ENCODE measurements around the gene FSCN2.
"Not testable (repeated sequence)": the region's sequence is repeated elsewhere in the genome, so short reads cannot be mapped to it uniquely, and the experiment has no call there.

Gene FSCN2

DNA sequence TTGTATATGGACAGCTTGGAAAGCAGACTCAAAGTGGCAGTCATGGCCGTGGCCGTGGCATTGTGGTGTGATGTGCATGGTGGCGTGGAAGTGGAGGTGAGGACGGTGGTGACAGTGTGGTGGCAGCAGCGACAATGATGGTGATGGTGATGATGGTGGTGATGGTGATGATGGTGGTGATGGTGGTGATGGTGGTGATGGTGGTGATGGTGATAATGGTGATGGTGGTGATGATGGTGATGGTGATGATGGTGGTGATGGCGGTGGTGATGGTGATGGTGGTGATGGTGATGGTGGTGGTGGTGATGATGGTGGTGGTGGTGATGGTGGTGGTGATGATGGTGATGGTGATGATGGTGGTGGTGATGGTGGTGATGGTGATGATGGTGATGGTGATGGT, 2.8 kb downstream of the FSCN2 start:
- DNase-seq: not testable (repeated sequence)

DNA sequence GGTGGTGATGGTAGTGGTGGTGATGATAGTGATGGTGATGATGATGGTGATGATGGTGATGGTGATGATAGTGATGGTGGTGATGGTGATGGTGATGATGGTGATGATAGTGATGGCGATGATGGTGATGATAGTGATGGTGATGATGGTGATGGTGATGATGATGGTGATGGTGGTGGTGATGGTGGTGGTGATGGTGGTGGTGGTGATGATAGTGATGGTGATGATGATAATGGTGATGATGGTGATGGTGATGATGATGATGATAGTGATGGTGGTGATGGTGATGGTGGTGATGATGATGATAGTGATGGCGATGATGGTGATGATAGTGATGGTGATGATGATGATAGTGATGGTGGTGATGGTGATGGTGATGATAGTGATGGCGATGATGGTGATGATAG, 3.8 kb downstream of the FSCN2 start:
- not testable (repeated sequence) for DNase-seq

DNA sequence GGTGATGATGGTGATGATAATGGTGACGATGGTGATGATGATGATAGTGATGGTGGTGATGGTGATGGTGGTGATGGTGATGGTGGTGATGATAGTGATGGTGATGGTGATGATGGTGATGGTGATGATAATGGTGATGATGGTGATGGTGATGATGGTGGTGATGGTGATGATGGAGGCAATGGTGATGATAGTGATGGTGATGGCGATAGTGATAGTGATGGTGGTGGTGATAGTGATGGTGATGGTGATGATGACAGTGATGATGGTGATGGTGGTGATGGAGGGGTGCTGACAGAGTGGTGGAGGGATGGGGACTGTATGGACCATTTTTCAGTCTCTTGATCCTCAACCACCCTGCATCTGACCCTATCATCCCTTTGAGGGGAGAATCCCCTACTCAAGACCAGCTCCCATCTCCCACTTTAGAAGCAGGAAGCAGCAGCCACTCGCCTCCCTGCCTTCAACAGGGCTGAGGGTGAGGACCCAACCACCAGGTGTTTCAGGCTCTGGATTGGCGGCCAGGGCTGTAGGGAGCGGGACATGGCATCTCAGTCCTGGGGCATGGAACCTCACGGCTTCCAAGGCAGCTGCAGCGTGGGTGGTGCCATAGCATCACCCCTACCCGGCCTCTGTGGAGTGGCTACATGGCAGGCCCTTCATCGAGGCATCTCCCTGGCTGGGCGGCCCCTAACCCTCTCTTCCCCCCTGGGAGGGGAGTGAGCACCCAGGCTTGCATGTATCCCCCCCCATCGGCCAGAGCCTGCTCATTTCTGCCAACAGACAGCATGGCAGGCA, 4.5 kb downstream of the FSCN2 start:
- no peak for DNase-seq

DNA sequence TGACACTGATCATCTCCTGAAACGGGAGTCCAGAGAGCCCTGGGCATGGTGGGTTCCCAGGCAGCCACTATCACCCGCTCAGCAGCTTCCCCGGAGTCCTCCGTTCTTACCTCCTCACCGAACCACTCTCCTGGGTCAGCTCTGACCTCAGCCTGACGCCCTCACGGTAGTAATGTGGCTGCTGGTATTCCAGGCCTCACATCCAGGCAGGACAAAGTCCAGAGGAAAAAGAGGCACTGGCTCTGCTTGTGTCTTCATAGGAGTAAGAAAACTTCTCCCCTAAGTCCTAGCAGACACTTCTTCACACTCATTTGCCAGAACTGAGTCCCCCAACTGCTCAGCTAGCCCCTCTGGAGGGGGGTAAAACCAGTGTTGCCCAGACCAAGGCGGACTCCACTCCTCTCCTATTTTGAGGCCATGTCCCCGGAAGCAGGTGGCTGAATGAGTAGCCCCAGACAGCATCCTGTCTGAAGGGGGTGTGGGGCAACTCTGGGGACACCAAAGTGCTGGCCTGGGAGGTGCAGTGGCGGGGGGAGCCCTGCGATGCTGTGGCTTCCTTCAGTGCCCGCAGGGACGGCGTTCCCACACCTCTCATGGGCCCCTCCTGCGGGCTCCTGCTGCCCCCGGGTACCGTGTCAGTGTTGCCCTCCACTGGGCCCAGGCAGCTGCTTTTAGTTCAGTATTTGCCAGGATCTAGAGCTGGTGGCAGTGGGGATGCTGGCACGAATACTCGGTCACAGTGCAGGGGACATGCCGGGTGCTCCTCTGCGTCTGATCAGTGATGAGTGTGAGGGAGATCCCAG, 5.4 kb downstream of the FSCN2 start:
- no peak for DNase-seq

DNA sequence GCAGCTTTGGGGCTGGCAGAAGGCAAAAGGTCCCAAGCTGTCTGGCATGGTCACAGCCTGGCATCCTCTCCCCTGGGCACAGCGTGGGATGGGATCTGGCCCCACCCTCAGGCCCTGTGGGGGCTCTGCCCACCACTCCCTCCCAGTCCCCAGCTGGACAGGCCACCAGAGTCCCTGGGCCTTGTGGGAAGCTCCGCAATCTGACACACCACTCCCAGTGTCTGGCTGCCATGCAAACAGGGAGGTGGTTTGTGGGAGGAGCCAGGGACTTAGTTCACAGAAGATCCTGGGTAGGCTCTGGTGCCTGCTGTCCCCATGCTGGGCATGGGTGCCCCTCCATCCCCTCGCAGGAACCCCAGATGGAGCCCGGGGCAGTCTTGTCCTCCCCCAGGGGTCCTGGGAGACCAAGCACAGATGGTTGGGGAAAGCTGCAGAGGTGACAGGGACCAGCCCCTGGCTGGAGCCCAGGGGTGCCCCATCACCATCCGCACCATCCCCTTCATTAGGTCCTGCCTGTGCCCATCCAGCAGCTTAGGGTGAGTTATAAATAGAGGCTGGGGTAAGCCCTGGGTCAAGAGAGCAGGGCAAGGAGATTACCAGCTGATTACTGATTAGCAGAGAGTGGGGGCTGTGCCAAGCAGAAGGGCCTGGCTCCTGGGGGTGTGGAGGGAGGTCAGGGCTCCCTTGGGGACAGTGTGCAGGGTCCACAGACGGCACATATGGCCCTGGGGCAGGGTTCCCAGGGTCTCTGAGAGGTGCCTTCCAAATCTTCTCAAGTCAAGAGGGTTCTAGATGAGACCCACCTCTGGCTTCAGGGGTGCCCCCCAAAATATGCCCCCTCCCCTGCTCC, 6.2 kb downstream of the FSCN2 start:
- DNase-seq: no peak

DNA sequence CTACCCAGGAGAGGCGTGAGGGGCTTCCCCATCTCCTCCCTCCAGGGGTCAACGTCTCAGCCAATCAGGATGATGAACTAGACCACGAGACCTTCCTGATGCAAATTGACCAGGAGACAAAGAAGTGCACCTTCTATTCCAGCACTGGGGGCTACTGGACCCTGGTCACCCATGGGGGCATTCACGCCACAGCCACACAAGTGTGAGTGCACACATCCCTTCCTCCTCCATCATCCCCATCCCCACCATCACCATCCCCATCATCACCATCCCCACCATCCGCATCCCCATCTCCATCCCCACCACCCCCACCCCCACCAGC, 6.8 kb downstream of the FSCN2 start:
- no peak for DNase-seq

DNA sequence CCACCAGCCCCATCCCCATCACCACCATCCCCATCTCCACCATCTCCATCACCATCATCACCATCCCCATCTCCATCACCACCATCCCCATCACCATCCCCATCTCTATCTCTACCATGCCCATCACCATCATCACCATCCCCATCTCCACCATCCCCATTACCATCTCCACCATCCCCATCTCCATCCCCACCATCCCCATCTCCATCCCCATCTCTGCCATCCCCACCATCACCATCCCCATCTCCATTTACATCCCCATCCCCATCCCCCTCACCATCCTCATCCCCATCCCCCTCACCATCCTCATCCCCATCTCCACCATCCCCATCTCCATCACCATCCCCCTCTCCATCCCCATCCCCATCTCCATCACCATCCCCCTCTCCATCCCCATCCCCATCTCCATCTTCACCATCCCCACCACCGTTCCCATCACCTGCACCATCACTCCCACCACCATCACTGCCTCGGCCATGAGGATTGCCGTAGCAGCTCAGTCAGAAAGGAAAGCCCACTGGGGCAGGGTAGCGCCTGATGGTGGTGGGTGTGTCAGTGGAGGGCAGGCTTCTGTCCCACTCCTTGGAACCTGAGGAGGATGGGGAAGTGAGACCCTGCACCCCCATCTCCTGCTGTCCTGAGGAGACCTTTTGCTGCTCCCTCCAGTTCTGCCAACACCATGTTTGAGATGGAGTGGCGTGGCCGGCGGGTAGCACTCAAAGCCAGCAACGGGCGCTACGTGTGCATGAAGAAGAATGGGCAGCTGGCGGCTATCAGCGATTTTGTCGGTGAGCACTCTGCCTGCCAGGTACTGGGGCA, 7.5 kb downstream of the FSCN2 start:
- no peak for DNase-seq

DNA sequence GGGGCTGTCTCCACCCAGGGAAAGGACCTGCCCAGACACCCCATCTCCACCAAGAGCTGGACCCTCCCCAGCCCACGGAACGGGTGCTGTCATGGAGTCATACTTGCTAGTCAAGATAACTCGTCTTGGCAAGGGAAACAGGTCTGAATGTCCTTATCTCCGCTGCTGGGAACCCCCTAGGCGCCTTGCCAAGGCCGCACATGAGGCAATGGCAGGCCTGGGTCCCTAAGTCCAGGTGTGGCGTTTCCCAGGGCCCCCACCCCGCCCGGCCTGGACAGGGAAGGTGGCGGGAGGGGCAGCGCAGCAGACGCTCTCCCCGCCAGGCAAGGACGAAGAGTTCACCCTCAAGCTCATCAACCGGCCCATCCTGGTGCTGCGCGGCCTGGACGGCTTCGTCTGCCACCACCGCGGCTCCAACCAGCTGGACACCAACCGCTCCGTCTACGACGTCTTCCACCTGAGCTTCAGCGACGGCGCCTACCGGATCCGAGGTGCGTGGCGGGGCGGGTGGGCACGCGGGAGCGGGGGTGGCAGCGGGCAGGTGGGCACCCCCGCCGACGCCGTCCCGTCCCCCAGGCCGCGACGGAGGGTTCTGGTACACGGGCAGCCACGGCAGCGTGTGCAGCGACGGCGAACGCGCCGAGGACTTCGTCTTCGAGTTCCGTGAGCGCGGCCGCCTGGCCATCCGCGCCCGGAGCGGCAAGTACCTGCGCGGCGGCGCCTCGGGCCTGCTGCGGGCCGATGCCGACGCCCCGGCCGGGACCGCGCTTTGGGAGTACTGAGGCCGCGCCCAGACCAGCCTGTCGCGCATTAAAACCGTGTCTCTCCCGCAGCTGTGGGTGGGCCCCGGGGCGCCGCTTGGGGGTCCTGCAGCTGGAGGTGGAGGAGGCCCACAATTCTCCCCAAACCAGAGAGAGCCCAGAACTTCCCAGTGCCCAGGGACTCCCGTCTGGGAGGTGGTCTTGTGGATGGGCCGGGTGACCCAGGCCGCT, 8.4 kb downstream of the FSCN2 start:
- DNase-seq: no peak

DNA sequence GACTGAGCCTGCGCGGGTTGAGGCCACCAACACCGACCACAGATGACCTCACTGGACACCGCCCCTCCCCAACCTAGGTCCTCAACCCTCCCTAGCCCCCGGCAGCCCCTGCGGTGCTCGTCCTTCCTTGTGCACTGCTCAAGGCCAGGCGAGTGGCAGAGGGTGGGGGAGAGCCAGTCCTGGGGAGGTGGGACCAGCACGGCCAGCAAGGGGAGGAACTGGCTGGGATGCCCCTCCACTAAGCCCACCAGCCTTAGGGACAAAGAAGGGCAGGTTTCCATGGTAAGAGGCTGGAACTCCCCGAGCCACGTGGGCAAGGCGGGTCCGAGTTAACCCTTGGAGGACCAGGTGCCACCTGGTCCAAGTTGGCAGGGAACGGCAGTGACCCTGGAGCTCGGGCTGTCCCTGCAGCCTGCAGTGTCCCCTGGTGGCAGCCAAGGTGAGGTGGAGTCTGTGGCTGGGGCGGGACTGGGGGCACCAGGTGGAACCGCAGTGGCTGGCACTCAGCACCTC, 9.2 kb downstream of the FSCN2 start:
- no peak for DNase-seq

DNA sequence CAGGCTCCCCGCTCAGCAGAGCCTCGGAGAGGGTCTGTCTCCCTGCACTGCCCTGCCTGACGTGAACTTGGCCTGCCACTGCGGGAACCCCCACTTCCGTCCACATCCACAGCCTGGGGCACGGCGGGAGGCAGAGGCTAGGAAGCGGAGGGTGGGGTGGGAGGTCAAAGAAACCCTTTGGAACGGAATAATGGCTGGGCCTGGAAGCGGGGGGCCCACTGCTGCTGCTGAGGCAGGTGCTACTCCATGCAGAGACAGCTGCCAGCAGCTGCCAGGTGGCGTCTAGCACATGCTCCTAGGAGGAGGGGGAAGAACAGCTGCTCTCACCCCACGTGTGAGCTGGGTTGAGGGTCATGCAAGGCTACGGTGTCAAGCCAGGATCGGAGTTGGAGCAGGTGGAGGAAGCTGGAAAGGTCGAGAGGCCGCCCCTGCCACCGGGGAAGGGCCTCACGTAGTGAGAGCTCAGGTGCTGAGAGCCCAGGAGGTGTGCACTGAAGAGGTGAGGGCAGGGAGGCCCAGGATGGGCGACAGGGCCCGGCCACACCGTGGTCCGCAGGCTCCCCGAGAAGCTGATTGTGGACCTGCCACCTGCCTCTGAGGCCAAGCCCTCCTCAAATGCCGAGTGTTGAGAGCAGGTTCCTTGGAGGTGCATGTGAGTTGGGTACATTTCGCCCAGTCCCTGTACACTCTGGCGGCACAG, 9.8 kb downstream of the FSCN2 start:
- peak; percentile 18 for DNase-seq

DNA sequence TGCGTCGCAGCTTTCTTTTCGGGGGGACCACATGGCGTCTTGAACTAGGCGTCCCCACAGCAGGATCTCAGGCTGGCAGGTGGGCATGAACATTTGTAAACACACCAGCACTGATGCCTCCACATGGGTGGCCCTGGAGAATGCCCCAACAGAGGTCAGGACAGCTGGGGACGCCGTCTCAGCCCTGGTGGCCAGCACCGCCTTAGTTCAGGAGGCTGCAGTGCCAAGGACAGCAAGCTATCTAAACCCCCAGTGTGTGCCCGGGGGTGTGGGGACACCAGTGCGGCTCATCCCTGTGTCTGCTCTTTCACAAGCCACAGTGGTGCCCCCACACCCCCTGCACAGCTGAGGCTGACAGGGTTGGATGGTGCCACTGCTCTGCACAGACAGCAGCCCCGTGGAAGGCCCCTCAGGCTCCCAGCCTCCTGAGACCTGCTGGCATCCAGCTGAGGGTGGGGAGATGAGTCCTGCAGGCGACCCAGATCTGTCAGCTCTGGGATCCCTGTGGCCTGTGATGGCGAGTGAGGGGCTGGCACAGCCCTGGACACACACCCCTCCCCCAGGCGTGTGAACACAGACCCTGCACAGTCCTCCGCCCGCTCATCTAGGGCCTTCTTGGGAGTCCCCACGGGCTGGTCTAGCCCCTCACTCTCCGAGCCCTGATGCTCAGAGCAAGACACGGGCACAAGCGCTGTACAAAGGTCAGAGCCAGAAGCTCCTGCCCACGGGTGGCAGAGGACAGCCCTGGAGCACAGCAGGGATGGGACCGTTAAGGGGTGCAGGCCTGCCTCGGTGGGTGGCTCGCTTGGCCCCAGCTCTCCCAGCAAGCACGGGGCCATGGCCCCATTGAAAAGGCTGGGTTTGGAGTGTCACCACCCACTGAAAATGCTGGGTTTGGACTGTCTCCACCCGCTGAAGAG, 10.7 kb downstream of the FSCN2 start:
- no peak for DNase-seq

DNA sequence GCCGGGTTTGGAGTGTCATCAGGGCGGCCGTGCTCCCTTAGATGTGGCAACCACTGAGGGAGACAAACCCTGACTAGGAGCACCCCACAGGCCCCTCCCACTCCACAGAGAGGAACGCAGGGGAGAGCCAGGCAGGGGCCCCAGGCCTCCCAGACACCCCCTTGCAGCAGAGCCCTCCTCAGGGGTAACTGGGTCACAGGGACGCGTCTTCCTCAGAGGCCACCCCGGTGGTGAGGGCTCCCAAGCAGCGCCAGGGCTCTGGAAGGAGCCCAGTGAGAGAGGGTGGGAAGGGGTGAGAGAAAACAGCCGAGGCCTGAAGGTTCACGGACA, 11.4 kb downstream of the FSCN2 start:
- DNase-seq: no peak

DNA sequence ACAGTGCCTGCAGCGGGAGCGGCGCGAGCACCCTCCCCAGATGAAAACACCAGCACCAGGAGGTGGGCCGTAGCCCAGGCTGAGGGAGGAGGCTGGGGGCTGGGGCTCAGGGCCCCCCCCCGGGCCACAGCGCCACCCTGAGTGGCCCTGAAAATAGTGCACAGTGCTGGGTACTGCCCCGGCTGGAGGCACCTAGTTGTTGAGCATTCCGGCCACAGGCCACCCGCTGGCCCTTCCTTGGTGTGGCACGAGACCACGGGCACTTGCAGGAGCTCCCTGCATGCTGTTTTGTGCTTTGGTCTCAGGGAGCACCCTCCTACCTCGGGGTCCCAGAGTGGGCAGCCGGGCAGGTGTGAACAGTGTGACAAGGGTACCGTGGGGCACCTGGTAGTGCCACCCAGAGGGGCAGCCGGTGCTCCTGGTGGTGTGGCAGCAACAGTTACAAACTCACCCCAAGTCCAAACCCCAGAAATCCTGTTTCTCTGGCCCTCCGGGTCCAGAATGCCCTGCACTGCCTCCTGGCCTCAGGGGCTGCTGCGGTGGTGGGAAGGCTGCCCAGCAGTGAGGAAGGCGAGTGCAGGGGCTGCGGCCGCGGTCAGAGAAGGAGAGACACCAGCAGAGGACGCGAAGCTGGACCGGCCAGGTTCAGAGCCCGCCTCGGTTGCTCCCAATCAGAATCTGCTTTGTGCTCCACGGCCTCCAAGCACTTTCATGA, 11.9 kb downstream of the FSCN2 start:
- no peak for DNase-seq

DNA sequence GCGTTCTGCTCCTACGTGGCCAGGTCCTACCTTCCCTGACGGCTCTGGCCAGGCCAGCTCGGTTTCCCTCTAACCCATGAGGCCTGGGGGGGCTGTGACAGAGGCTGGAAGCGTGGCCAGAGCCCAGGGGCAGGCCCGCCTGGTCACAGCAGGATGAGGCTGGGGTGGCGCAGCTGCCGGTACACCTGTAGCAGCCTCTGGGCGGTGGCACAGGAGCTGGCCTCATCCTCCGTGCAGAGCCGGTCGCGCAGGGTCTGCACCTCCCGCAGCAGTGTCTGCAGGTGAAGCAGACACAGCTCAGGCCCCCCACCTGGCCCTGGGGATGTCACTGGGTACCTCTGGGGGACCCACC, 12.5 kb downstream of the FSCN2 start:
- DNase-seq: no peak

DNA sequence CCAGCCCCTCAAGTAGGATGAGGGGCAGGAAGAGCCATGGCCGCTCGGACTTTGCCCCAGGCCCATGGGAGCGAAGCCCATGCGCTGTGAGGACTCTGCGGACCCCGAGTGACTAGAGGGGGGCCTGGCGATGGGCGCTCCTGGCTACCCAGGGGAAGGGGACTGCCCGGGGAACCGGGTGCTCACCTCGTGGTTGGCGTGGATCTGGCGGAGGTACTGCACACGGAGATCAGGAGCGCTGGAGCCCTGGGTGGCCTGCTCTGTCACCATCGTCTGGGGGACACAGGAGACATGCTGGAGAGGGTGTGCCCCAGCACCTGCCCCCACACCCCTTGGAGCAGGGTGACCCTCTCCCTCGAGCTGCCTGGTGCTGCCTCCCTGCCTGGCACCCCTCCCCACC, 12.9 kb downstream of the FSCN2 start:
- no peak for DNase-seq

DNA sequence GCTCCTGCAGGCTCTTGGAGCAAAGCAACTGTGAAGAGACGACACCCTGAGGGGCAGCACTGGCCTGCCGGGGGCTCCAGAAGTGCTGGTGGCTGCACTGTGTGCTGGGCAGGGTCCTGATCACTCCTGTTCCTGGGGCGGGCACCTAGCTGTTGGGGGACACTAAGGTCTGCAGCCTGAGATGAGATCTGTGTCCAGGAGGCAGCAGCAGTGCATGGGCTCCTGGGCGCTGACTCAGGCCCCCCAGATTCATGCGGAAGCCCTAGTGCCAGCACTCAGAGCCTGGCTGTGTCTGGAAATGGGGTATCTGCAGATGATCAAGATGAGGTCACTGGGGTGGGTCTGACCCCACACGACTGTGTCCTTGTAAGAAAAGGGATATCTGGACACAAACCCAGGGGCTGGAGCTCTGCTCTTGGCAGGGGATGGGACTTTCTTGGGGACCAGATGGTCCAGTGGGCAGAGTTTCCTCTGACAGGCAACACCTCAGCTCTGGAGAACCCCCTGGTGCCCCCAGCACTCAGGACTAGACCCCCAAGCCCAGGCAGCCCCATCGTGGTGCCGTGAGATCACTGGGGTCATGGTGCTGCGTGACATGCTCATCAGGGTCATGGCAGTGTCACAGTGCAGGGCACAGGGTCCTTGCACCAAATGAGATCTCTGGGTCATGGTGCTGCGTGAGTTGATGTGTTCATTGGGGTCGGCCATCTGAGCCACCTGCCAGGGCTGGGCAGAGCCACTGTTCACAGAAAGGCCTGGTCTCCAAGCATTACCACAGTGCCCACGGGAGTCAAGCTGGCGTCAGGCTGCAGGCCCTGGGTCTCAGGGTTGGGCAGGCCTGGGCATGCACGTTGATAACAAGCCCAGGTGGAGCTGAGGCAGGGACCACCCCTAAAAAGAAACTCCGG, 14.5 kb downstream of the FSCN2 start:
- DNase-seq: no peak

DNA sequence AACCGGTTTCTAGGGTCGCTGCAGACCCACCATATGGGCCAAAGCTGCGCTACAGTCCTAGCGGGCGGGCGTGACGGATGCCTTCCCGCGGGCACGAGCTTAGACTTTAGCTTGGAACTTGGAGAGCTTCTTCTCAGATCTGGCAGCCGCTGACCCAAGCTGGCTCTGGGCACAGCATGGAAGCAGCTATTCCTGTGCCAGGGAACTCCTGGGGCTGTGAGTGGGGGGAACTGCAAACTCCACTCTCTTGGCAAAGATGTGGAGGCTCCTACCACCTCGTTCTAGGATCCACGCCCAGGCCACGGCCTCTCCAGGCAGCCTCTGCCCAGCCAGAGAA, 15.1 kb downstream of the FSCN2 start:
- DNase-seq: no peak

DNA sequence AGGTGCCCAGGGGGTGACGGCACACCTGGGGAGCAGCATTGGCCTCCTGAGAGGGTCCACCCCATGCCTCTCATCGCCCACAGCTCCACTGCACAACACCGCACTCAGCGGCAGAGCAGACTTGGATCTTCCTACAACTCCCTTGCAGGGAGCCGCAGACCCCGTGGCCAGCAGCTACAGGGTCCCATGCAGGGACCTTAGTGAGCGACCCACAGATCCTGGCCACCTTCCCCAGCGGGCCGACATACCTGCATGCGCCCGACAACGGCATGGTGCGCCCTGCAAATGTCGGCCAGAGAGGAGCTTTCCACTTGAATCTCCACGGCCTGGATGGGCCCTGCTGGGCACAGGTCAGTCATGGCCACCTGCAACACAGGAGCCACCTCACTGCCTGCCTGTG, 15.6 kb downstream of the FSCN2 start:
- DNase-seq: no peak
